Tibial nerve (tissue), 4 donors: ENCODE results near the gene PIK3C2B. TPM values are rescaled to one million over a fixed set of nuclear protein-coding genes. Genes with fewer than 3 reads are reported as not detected.
A peak's percentile ranks its signal among the peaks of the same experiment; 100 is the strongest.

Source experiments
- DNase-seq, 2 donors: peaks; one replicate each; pipeline ENCODE4 v3.0.0-alpha.2; 2019; ENCODE audit warnings: low spot score in 2 of 2
- H3K27ac ChIP-seq, 4 donors: fragments of 200-600 bp; sonication (generic) in 3 of 4; one replicate each; pipeline ENCODE4 v1.5.1; 2017 to 2019; ENCODE audit warnings: mild to moderate bottlenecking in 1 of 4
- H3K27me3 ChIP-seq, 2 donors: fragments of 200-600 bp; sonication (generic) in 1 of 2; one replicate each; pipeline versions ENCODE4 v1.5.1 to v1.6.0; 2017 to 2019
- H3K36me3 ChIP-seq, 3 donors: fragments of 200-600 bp; sonication (generic); one replicate each; pipeline ENCODE4 v1.5.1; 2018 to 2019
- H3K4me1 ChIP-seq, 4 donors: fragments of 200-600 bp; sonication (generic) in 3 of 4; one replicate each; pipeline ENCODE4 v1.5.1; 2017 to 2019
- H3K4me3 ChIP-seq, 4 donors: fragments of 200-600 bp; sonication (generic) in 3 of 4; one replicate each; pipeline ENCODE4 v1.5.1; 2017 to 2019; ENCODE audit warnings: mild to moderate bottlenecking in 1 of 4, moderate library complexity in 1 of 4
- H3K9me3 ChIP-seq, 4 donors: fragments of 200-600 bp; sonication (generic) in 3 of 4; one replicate each; pipeline ENCODE4 v1.5.1; 2017 to 2019
- CTCF ChIP-seq, 5 experiments: fragments of 200-600 bp in 3 of 5; fragments of 450-650 bp in 2 of 5; sonication (generic) in 3 of 5; IDR thresholded peaks; one replicate each; pipeline ENCODE4 v1.5.1; 2016 to 2019; ENCODE audit warnings: antibody characterized with exemption in 5 of 5, mild to moderate bottlenecking in 3 of 5, moderate library complexity in 2 of 5
- EP300 ChIP-seq, 2 donors: sonication (generic); formaldehyde crosslinking; IDR thresholded peaks; one replicate each; pipeline ENCODE4 v1.6.1; 2017; ENCODE audit warnings: antibody characterized with exemption in 2 of 2, mild to moderate bottlenecking in 1 of 2
- POLR2A ChIP-seq, 2 donors: fragments of 450-650 bp; IDR thresholded peaks; one replicate each; pipeline ENCODE4 v1.6.1; 2017; ENCODE audit warnings: antibody characterized with exemption in 2 of 2, mild to moderate bottlenecking in 2 of 2, moderate library complexity in 2 of 2
- WGBS, 2 donors: methylation state at CpG; one replicate each; pipeline ENCODE4 v1.1.5; 2018; 5-methylcytosine and 5-hydroxymethylcytosine counted together
- total RNA-seq, 4 donors: library from RNA; depleted of rRNA; stranded (reverse); fragments of >200 nt; gene quantifications; one replicate each; pipeline ENCODE4 v1.1.0, GENCODE V29; 2016

Gene PIK3C2B
- total RNA-seq, 4 donors from 2014 or later: 18.0 to 67.2 (median 32.5) TPM

- Histone ChIP-seq H3K4me3 (no peak overlapping the region), H3K9me3 (no peaks in the 10 kb centered on the region)
These were observed 20.2 kb upstream of the PIK3C2B start for GRCh38 chr1:204514828-204515227.

GRCh38 chr1:204513117-204513716, 18.6 kb upstream of the PIK3C2B start:
- H3K27ac ChIP-seq: peak overlapping the region in 3 of 4 donors; percentile 33 to 62 (median 51)

More at GRCh38 chr1:204514828-204515227, 20.2 kb upstream of the PIK3C2B start:
- no peak for TF ChIP-seq POLR2A (IDR thresholded peaks at IDR 0.05)
- no peak for TF ChIP-seq EP300 (IDR thresholded peaks at IDR 0.05)
- Histone ChIP-seq H3K27me3 (no peaks in the 10 kb centered on the region), H3K27ac (no peak overlapping the region), H3K36me3 (peaks cover 0 to 12% (median 0%) of the 10 kb centered on the region in 3 donors), H3K4me1 (peaks cover 0 to 28% (median 16%) of the 10 kb centered on the region in 4 donors)
- 68 to 78% methylated on average over 2 of the region's 2 CpGs for WGBS, 2 donors
- no peak for DNase-seq

GRCh38 chr1:204511366-204511765, 16.8 kb upstream of the PIK3C2B start:
- peaks cover 0 to 9% (median 0%) of the 10 kb centered on the region in 4 donors for H3K4me1 ChIP-seq
- no peak overlapping the region for H3K27ac ChIP-seq
- no peak overlapping the region for H3K4me3 ChIP-seq
- TF ChIP-seq CTCF (IDR thresholded peaks at IDR 0.05) (no peak), EP300 (IDR thresholded peaks at IDR 0.05) (no peak), POLR2A (IDR thresholded peaks at IDR 0.05) (no peak)
- H3K9me3 ChIP-seq: no peaks in the 10 kb centered on the region
- no peaks in the 10 kb centered on the region for H3K27me3 ChIP-seq
- no peak for DNase-seq
- H3K36me3 ChIP-seq: no peaks in the 10 kb centered on the region

More at GRCh38 chr1:204513117-204513716, 18.6 kb upstream of the PIK3C2B start:
- Histone ChIP-seq H3K36me3 (peaks cover 0 to 5% (median 0%) of the 10 kb centered on the region in 3 donors), H3K4me1 (peaks cover 0 to 19% (median 11%) of the 10 kb centered on the region in 4 donors), H3K27me3 (no peaks in the 10 kb centered on the region), H3K4me3 (peak overlapping the region in 1 of 4 donors; percentile 28), H3K9me3 (no peaks in the 10 kb centered on the region)
- no peak for DNase-seq
- peak in 1 of 2 donors; percentile 45 for TF ChIP-seq EP300 (IDR thresholded peaks at IDR 0.05)
- TF ChIP-seq CTCF (IDR thresholded peaks at IDR 0.05): no peak
- no peak for TF ChIP-seq POLR2A (IDR thresholded peaks at IDR 0.05)
- WGBS, 2 donors: 68% methylated on average over 15 of the region's 15 CpGs

GRCh38 chr1:204509186-204509635, 14.6 kb upstream of the PIK3C2B start:
- DNase-seq: no peak
- no peaks in the 10 kb centered on the region for H3K36me3 ChIP-seq
- WGBS, 2 donors: 82 to 90% methylated on average over 9 of the region's 9 CpGs
- H3K27me3 ChIP-seq: no peaks in the 10 kb centered on the region
- H3K27ac ChIP-seq: no peak overlapping the region
- peaks cover 0 to 11% (median 6%) of the 10 kb centered on the region in 4 donors for H3K4me1 ChIP-seq
- H3K4me3 ChIP-seq: no peak overlapping the region
- H3K9me3 ChIP-seq: no peaks in the 10 kb centered on the region
- TF ChIP-seq CTCF (IDR thresholded peaks at IDR 0.05): no peak
- no peak for TF ChIP-seq EP300 (IDR thresholded peaks at IDR 0.05)
- TF ChIP-seq POLR2A (IDR thresholded peaks at IDR 0.05): no peak

- 1% methylated on average over 22 of the region's 22 CpGs for WGBS, 2 donors
- Histone ChIP-seq H3K4me1 (peaks cover 0 to 18% (median 6%) of the 10 kb centered on the region in 4 donors), H3K27ac (peak overlapping the region; percentile 82 to 95 (median 90)), H3K27me3 (no peaks in the 10 kb centered on the region), H3K4me3 (peak overlapping the region; percentile 38 to 62 (median 50)), H3K36me3 (no peaks in the 10 kb centered on the region), H3K9me3 (no peaks in the 10 kb centered on the region)
- no peak for DNase-seq
- no peak for TF ChIP-seq CTCF (IDR thresholded peaks at IDR 0.05)
- TF ChIP-seq EP300 (IDR thresholded peaks at IDR 0.05): no peak
- no peak for TF ChIP-seq POLR2A (IDR thresholded peaks at IDR 0.05)
These were observed 12.9 kb upstream of the PIK3C2B start for GRCh38 chr1:204507317-204508105.
